HG02852 (cell line): ENCODE measurements around the gene NFATC2.
"Not testable (repeated sequence)": the region's sequence is repeated elsewhere in the genome, so short reads cannot be mapped to it uniquely, and the experiment has no call there.

ENCODE experiments used
- ATAC-seq: cut with Tn5 transposase; IDR thresholded peaks from one replicate; pipeline ENCODE4 v1.9.1; 2021; ENCODE audit warnings: mild to moderate bottlenecking, moderate library complexity; ENCODE audit not compliant: unreplicated experiment

Gene NFATC2

DNA sequence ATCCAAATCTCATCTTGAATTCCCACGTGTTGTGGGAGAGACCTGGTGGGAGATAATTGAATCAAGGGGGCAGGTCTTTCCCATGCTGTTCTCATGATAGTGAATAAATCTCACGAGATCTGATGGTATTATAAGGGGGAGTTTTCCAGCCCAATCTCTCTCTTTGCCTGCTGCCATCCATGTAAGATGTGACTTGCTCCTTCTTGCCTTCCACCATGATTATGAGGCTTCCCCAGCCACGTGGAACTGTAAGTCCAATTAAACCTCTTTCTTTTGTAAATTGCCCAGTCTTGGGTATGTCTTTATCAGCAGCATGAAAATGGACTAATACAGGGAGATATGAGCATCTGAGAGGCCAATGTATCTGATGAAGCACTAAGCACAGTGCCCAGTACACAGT lies 26.0 kb upstream of the NFATC2 start:
- ATAC-seq: not testable (repeated sequence)

DNA sequence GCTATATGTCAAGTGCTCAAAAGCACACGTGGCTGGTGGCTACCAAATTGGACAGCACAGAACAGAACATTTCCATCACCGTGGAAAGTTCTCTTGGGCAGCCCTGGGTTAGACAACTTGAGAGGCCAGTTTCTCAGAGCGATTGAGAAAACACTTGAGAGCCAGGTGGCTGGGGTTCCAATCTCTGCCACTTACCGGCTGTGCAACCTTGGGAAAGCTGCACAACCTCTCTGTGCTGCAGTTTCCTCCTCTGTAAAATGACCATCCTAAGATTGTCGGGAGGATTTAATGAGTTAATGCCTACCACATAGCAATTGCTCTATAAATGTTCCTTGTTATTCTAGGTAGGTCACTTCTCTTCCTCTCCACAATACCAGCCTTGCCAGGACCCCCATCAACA lies 25.1 kb upstream of the NFATC2 start:
- no peak for ATAC-seq

DNA sequence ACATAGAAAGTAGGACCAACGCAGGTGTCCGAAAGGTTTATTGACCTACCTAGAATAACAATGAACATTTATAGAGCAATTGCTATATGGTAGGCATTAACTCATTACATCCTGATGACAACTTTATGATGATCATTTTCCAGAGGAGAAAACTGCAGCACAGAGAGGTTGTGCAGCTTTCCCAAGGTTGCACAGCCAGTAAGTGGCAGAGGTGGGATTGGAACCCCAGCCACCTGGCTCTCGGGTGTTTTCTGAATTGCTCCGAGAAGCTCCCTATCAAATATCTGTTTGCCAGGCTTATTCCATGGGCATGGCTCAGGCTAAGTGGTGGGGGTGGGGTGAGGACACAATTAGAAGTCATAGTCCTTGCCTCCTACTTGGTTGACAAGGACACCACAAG lies 24.1 kb upstream of the NFATC2 start:
- ATAC-seq: no peak

- no peak for ATAC-seq
Measured at GRCh38 chr20:51565298-51566144, 23.0 kb upstream of the NFATC2 start.

DNA sequence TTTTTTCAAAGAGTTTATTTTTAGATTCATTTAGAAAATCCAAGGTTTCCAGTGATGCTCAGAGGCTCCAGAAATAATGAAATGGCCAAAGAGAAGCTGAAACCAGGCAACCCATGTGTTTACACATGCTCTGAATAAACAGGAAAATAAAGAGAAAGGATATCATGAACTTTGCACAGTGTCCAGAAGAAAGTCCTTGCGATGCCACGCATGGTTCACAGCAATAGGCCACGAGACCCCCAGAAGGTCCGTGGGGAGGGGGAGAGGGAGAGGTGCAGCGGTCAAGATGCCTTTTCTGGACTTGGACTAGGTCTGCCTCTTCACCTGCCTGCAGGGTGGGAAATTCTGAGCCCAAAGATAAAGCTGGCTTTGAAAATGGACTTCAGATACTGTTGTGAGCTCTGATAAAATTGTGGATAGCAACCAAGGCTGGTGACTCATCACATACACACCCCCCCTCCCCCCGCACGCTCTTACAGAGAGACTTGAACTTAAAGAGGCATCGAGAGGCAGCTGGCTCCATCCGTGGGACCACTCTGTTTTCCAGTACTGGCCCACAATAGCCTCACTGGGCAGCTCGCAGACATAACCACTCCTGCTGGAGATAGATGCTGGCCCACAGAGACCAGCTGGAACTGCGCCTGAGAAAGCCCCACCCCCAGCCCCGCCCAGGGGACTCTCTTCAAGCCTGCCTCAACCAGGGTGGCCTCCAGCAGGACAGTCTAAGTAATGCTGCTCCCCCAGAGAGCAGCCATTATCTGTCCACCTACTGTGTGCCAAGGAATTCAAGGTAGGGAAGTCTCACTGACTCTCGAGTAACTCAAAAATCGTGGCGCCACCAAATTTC lies 21.2 kb upstream of the NFATC2 start:
- ATAC-seq: no peak

DNA sequence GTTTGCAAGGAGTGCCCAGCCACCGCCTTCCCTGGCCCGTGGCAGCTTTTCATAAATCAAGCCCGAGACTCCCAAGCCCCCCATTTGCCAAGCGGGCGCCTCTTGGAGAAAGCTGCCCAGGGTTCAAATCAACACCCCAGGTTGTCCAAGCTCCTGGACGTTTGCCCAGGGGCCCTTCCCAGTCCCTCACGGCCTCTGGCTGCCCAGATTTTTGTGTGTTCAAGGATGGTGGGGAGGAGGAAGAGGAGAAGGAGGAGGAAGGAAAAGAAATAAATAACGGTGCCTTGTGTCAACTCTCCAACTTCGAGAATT lies 20.6 kb upstream of the NFATC2 start:
- ATAC-seq: no peak

- ATAC-seq: no peak
Measured at GRCh38 chr20:51562332-51563173, 20.0 kb upstream of the NFATC2 start.

DNA sequence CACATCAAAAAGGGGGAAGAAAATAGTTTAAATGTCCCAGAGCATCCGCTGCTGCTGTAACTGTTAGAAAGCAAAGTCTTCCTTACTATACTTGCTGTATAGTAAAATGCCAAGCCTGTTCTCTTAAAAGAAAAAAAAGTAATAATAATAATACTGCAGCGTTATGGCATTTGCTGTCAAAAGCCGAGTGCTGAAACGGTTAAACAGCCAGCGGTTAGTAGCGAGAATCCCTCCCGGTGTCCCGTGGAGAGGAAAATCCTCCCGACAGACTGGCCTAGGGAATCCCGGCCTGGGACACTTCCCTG lies 19.5 kb upstream of the NFATC2 start:
- ATAC-seq: no peak

- ATAC-seq: no peak
Measured at GRCh38 chr20:51560550-51561307, 18.2 kb upstream of the NFATC2 start.

- ATAC-seq: no peak
Measured at GRCh38 chr20:51560042-51560441, 17.5 kb upstream of the NFATC2 start.

- ATAC-seq: no peak
Measured at GRCh38 chr20:51554538-51555165, 12.1 kb upstream of the NFATC2 start.

GRCh38 chr20:51553897-51554486 lies 11.5 kb upstream of the NFATC2 start:
- no peak for ATAC-seq

DNA sequence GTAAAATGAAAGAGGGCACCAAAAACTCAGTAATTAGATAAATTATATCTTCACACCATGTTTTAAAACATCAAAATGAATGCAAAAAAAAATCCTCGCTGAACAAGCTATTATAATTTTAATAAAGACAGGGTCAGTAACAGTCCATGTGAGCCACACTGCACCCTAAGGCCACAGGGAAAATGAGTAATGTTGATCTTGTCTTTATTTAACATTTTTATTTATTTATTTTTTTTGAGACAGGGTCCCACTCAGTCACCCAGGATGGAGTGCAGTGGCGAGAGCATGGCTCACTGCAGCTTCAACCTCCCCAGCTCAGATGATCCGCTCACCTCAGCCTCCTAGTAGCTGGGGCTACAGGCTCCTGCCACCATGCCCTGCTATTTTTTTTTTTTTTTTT lies 8.7 kb upstream of the NFATC2 start:
- no peak for ATAC-seq

DNA sequence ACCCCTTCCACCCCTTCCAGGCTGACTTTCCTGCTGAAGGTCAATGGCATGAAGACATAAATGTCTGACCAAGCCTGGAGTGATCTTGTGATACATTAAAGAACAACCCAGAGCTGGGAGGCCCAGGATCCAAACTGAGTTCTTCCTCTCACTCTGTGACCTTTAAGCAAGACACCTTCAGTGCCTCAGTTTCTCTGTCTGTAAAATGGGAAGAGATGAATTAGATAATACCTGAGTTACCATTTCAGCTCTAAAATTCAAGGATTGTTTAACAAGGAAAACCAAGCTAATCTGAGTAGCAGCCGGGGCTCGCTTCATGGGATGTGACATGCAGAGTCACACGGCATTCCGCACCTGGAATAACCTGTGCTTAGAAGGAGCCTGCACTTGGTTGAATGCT lies 7.0 kb upstream of the NFATC2 start:
- ATAC-seq: no peak

- no peak for ATAC-seq
Measured at GRCh38 chr20:51547951-51548350, 5.4 kb upstream of the NFATC2 start.

DNA sequence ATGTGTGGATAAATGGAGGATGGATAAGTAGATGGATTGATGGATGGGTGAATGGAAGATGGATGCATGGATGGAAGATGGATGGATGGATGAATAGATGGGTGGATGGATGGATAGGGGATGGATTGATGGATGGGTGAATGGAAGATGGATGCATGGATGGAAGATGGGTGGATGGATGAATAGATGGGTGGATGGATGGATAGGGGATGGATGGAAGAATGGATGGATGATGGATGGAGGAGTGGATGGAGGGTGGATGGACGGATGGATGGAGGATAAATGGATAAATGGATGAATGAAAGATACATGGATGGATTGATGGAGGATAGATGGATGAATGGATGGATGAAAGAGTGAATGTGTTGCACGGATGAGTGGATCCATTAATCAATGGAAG lies 3.0 kb upstream of the NFATC2 start:
- ATAC-seq: no peak

DNA sequence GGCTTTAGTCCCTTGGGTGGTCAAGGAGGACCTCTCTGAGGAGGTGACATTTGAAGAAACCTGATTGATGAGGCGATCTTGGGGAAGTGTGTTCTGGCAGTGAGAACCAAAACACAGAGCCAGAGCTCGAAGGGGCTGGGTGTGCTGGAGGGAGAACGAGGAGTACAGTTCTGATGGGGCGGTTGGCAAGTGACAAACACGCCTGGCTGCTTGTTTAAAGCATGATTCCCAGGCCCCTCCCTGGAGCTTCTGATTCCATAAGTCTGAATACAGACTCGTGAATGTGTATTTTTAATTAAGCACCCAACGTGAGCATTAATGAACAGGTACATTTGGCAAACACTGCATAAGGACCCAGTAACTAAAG lies 886 bp upstream of the NFATC2 start:
- ATAC-seq: no peak

GRCh38 chr20:51542033-51542570 lies 417 bp downstream of the NFATC2 start:
- peak; percentile 37 for ATAC-seq

- ATAC-seq: peak; percentile 52
Measured at GRCh38 chr20:51541189-51542032, 1.1 kb downstream of the NFATC2 start.
